Prostate gland (tissue), 2 donors: ENCODE data around the gene MINAR1.

ENCODE experiments used
- CTCF ChIP-seq, 4 experiments: fragments of 200-600 bp in 2 of 4; fragments of 450-650 bp in 2 of 4; sonication (generic) in 2 of 4; IDR thresholded peaks; 1 replicate in 3 of 4; 2 replicates in 1 of 4; pipeline ENCODE4 v1.5.1; 2016 to 2019; ENCODE audit warnings: antibody characterized with exemption in 4 of 4, mild to moderate bottlenecking in 2 of 4, moderate library complexity in 2 of 4
- POLR2AphosphoS5 ChIP-seq: sonication (generic); formaldehyde crosslinking; IDR thresholded peaks from one replicate; pipeline ENCODE4 v1.6.1; 2017; ENCODE audit warnings: antibody characterized with exemption

DNA sequence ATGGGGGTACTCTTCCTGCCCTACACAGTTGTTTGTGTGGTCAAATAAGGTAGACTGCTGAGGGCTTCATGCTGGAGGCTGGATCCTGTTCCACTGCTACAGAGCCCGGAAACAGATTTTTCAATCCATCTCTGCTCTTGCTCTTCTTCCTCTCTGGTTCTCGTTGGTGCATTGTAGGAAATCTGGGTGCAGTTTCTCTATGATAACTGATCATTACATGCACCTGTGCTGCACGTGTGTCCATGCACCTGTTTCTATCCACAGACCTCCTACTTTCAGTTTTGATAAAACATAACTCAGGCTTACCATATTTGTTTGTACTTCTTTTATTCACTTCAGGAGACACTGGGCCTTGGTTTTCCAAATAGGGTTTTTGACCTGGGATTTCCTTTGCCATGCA, 21.3 kb downstream of the MINAR1 start:
- TF ChIP-seq POLR2AphosphoS5, result no peak
- no peak for TF ChIP-seq CTCF (IDR thresholded peaks at IDR 0.05)
